HCT116 (cell line): ENCODE results near the gene USP47.

Experiments used
- CEBPB ChIP-seq: IDR thresholded peaks from 2 replicates; pipeline ENCODE4 v1.6.1; 2012; ENCODE audit warnings: low read depth
- CTCF ChIP-seq, 3 experiments: fragments of 200-600 bp in 1 of 3; sonication (generic) in 1 of 3; IDR thresholded peaks in 2 of 3; conservative IDR thresholded peaks in 1 of 3; 2 replicates each; pipeline ENCODE4 v1.5.1; 2012 to 2017; ENCODE audit warnings: low read depth in 2 of 3, low read length in 2 of 3, antibody characterized with exemption in 1 of 3, borderline replicate concordance in 1 of 3, control low read depth in 1 of 3, mild to moderate bottlenecking in 1 of 3, mixed read lengths in 1 of 3, mixed run types in 1 of 3, moderate library complexity in 1 of 3; ENCODE audit not compliant: insufficient read depth in 1 of 3
- EZH2 ChIP-seq: fragments of 200-600 bp; sonication (generic); IDR thresholded peaks from 2 replicates; pipeline ENCODE4 v1.6.1; 2017; ENCODE audit warnings: antibody characterized with exemption, mixed run types
- EZH2phosphoT487 ChIP-seq: fragments of 200-600 bp; IDR thresholded peaks from 2 replicates; pipeline ENCODE4 v1.6.1; 2018; ENCODE audit warnings: antibody characterized with exemption, borderline replicate concordance
- POLR2A ChIP-seq: IDR thresholded peaks from 2 replicates; pipeline ENCODE4 v1.7.0; 2011; ENCODE audit warnings: borderline replicate concordance; ENCODE audit not compliant: insufficient read depth, insufficient read length; ENCODE audit errors: extremely low read depth
- POLR2AphosphoS5 ChIP-seq: IDR thresholded peaks from 2 replicates; pipeline ENCODE4 v1.6.1; 2011; ENCODE audit warnings: mild to moderate bottlenecking, low read depth, low read length, moderate library complexity
- RAD21 ChIP-seq: IDR thresholded peaks from 2 replicates; pipeline ENCODE4 v1.6.1; 2012; ENCODE audit warnings: low read depth, mild to moderate bottlenecking
- REST ChIP-seq: IDR thresholded peaks from 2 replicates; pipeline ENCODE4 v1.6.1; 2012; ENCODE audit warnings: low read depth
- SRF ChIP-seq: IDR thresholded peaks from 2 replicates; pipeline ENCODE4 v1.6.1; 2012; ENCODE audit warnings: low read depth
- ZFX ChIP-seq: fragments of 450-650 bp; IDR thresholded peaks from 2 replicates; pipeline ENCODE4 v1.6.1; 2017
- TF ChIP-seq, protein P1 (sequence below): IDR thresholded peaks from 2 replicates; pipeline ENCODE4 v1.6.1; 2012
- TF ChIP-seq, protein P2 (sequence below): IDR thresholded peaks from 2 replicates; pipeline ENCODE4 v1.6.1; 2012

DNA sequence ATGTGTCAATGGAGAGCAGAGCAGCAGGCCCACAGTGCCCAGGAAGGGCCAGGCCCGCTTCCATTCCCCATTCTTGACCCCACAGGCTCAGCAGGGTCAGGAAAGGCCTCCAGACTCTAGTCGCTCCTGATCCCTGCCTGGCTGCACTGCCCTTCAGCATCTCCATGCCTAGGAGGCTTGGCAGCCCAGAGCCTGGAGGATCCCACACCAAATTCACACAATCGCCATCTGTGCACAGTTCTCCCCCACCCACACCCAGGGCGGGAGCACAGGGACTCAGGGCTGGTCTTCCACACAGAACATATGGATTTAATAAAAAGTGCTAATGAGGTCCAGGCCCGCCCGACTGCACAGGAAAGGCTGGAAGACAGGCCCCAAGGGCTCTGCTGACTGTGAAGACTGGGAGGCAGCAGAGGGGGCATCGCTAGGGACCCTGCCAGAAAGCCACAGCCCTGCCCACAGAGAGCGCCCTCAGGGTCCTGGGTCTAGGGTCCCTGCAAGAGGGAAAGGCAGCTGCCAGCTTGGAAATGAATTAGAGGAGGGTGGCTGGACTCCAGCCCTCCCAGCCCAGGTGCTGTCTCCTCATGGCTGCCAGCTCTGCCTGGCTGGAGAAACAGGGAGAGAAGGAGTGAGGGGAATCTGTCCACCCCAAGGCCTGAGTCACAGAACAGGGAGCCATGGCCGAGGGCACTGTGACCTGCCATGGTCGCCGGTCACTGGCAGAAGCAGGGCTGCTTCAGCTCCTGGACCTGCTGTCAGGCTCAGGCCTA lies 126.9 kb downstream of the USP47 start:
- TF ChIP-seq POLR2A (no peak), ZFX (no peak), CTCF (IDR thresholded peaks at IDR 0.05 in 2 of 3, conservative IDR thresholded peaks at IDR 0.05 in 1 of 3; ENCODE audit: borderline replicate concordance in 1 of 3, insufficient read depth in 1 of 3, low read depth in 2 of 3, low read length in 2 of 3) (no peak), CEBPB (no peak), REST (no peak), RAD21 (no peak), POLR2AphosphoS5 (no peak), EZH2 (no peak), SRF (no peak), EZH2phosphoT487 (no peak)
- TF ChIP-seq, protein P1, sequence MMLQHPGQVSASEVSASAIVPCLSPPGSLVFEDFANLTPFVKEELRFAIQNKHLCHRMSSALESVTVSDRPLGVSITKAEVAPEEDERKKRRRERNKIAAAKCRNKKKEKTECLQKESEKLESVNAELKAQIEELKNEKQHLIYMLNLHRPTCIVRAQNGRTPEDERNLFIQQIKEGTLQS: no peak
- TF ChIP-seq, protein P2, sequence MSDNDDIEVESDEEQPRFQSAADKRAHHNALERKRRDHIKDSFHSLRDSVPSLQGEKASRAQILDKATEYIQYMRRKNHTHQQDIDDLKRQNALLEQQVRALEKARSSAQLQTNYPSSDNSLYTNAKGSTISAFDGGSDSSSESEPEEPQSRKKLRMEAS: no peak
